ENCODE data around the gene IFI44. TPM values are rescaled to one million over a fixed set of nuclear protein-coding genes. Genes with fewer than 3 reads are reported as not detected.

IFI44 gene
- total and polyA plus RNA-seq, 10 of the 15 experiments (the other 5 are each of a cell fraction or from before 2014, with no cell fraction given): 37.7 to 272 (median 90.9) TPM

GRCh38 chr1:78699813-78700212 lies 50.2 kb downstream of the IFI44 start:
- POLR2A ChIA-PET: no interaction called here
- Histone ChIP-seq H4K20me1 (ENCODE audit: control insufficient read depth, insufficient read depth) (no peaks in the 10 kb centered on the region), H3K4me1 (ENCODE audit: control insufficient read depth, insufficient read depth, low read length) (no peaks in the 10 kb centered on the region), H3K79me2 (ENCODE audit: control insufficient read depth, insufficient read depth, low read length) (no peaks in the 10 kb centered on the region), H3K4me2 (ENCODE audit: control insufficient read depth, insufficient read depth) (no peak overlapping the region), H3K27me3 (replicated peaks in 1 of 2; ENCODE audit: control insufficient read depth in 2 of 2, insufficient read depth in 2 of 2, low read length in 1 of 2) (no peaks in the 10 kb centered on the region), H3K27ac (ENCODE audit: control insufficient read depth, insufficient read depth) (no peak overlapping the region), H3K9ac (ENCODE audit: control insufficient read depth, insufficient read depth, low read length) (no peak overlapping the region), H3K9me3 (replicated peaks; ENCODE audit: control insufficient read depth, insufficient read depth, low read length) (no peaks in the 10 kb centered on the region), H3K4me3 (no peak overlapping the region), H2AFZ (ENCODE audit: control insufficient read depth, low read depth, low read length) (no peak overlapping the region), H3K36me3 (ENCODE audit: control insufficient read depth in 2 of 2, insufficient read depth in 2 of 2, low read length in 1 of 2) (no peaks in the 10 kb centered on the region)
- no peak for DNase-seq (ENCODE audit: low read depth, low spot score)
- TF ChIP-seq BRCA1 (IDR thresholded peaks at IDR 0.05; ENCODE audit: low read depth, low read length): no peak
- TF ChIP-seq NBN (IDR thresholded peaks at IDR 0.05): no peak
- no peak for TF ChIP-seq GATAD2B (conservative IDR thresholded peaks at IDR 0.05; ENCODE audit: low read depth)
- TF ChIP-seq ZBTB33 (IDR thresholded peaks at IDR 0.05): no peak
- TF ChIP-seq SMC3 (IDR thresholded peaks at IDR 0.05; ENCODE audit: borderline replicate concordance, low read length): no peak
- TF ChIP-seq JUND (IDR thresholded peaks at IDR 0.05; ENCODE audit: low read depth, low read length): no peak
- TF ChIP-seq PML (IDR thresholded peaks at IDR 0.05; ENCODE audit: low read length): no peak
- no peak for TF ChIP-seq BHLHE40 (IDR thresholded peaks at IDR 0.05; ENCODE audit: borderline replicate concordance in 1 of 2, low read depth in 2 of 2, low read length in 1 of 2)
- no peak for TF ChIP-seq BACH1 (IDR thresholded peaks at IDR 0.05; ENCODE audit: borderline replicate concordance)
- TF ChIP-seq RB1 (IDR thresholded peaks at IDR 0.05; ENCODE audit: borderline replicate concordance): no peak
- TF ChIP-seq RBBP5 (conservative IDR thresholded peaks at IDR 0.05): no peak
- TF ChIP-seq MYC (IDR thresholded peaks at IDR 0.05; ENCODE audit: insufficient read depth, insufficient read length, insufficient replicate concordance, low read length, severe bottlenecking): no peak
- TF ChIP-seq CTCF (IDR thresholded peaks at IDR 0.05 in 2 of 3, conservative IDR thresholded peaks at IDR 0.05 in 1 of 3; ENCODE audit: control insufficient read depth in 2 of 3, extremely low read depth in 1 of 3, insufficient read depth in 1 of 3, low read depth in 3 of 3, low read length in 3 of 3): no peak
- no peak for TF ChIP-seq ZNF24 (IDR thresholded peaks at IDR 0.05)
- no peak for TF ChIP-seq KAT2A (conservative IDR thresholded peaks at IDR 0.05; ENCODE audit: control insufficient read depth, low read depth, low read length)
- in situ Hi-C loops (cut with MboI) (no loop called here), intact Hi-C loops (cut with micrococcal nuclease; ENCODE audit: unreplicated experiment) (no loop called here)
- SMC1A ChIA-PET (ENCODE audit: uncharacterized antibody, unreplicated experiment): no interaction called here
- RAD21 ChIA-PET (ENCODE audit: unreplicated experiment): no interaction called here
- no TSS peak for BruUV-seq (replicated peaks)
- CTCF ChIA-PET: interaction anchor here (0.6 kb wide), 1 partner anchor 91 kb away, joined by 3 read pairs; no protein-coding TSS in a partner anchor
- ATAC-seq: no peak
- no peak for FAIRE-seq
